GM12878 (cell line): ENCODE results near the gene ARHGAP26. TPM values are rescaled to one million over a fixed set of nuclear protein-coding genes. Genes with fewer than 3 reads are reported as not detected.

Experiments
- ATAC-seq: fragments of 200-7000 bp; cut with Tn5 transposase; 3 replicates; pipeline ENCODE4 v1.9.1; 2020; ENCODE audit warnings: mild to moderate bottlenecking, moderate library complexity
- BruUV-seq: library from RNA; stranded (reverse); fragments of 400-500 nt; replicated peaks from 2 replicates; lab custom pipeline; 2021; lab: Mats Ljungman, UMichigan
- CTCF ChIA-PET: fragments of 300-600 bp; sonication (Branson Sonifier 250); formaldehyde crosslinking; extraction: SDS; loops from one replicate; lab custom pipeline; 2021; ENCODE audit warnings: inconsistent platforms; lab: Yijun Ruan, JAX
- POLR2A ChIA-PET: fragments of 350-600 bp; formaldehyde crosslinking; extraction: SDS; loops from one replicate; lab custom pipeline; 2021; ENCODE audit warnings: inconsistent platforms; lab: Charles Lee
- RAD21 ChIA-PET: fragments of 300-600 bp; sonication (Branson Sonifier 250); formaldehyde crosslinking; loops from one replicate; lab custom pipeline; 2023; ENCODE audit warnings: antibody characterized with exemption; ENCODE audit not compliant: unreplicated experiment; lab: Charles Lee
- SMC1A ChIA-PET: fragments of 300-600 bp; sonication (Branson Sonifier 250); formaldehyde crosslinking; loops from one replicate; lab custom pipeline; 2023; ENCODE audit not compliant: unreplicated experiment, uncharacterized antibody; lab: Charles Lee
- DNase-seq: peaks from one replicate; pipeline ENCODE4 v3.0.0-alpha.2; 2011; ENCODE audit warnings: low read depth, low spot score
- FAIRE-seq: peaks from 3 replicates; lab custom pipeline; 2011; peaks lifted over from hg19 to GRCh38; lab: Jason Lieb, UNC
- H2AFZ ChIP-seq: 2 replicates; pipeline ENCODE4 v1.6.0; 2011; ENCODE audit warnings: low read depth, low read length, control low read depth; ENCODE audit not compliant: control insufficient read depth
- H3K27ac ChIP-seq: 2 replicates; pipeline ENCODE4 v1.5.1; 2011; ENCODE audit warnings: control low read depth; ENCODE audit not compliant: control insufficient read depth, insufficient read depth
- H3K27me3 ChIP-seq, 2 experiments: replicated peaks in 1 of 2; 2 replicates each; pipeline versions ENCODE4 v1.6.0 to v1.6.1; 2011; ENCODE audit warnings: low read length in 1 of 2; ENCODE audit not compliant: control insufficient read depth in 2 of 2, insufficient read depth in 2 of 2
- H3K36me3 ChIP-seq, 2 experiments: 2 replicates each; pipeline ENCODE4 v1.5.1; 2011; ENCODE audit warnings: low read length in 1 of 2; ENCODE audit not compliant: control insufficient read depth in 2 of 2, insufficient read depth in 2 of 2
- H3K4me1 ChIP-seq: 2 replicates; pipeline ENCODE4 v1.6.1; 2011; ENCODE audit warnings: mild to moderate bottlenecking, low read length, moderate library complexity, mixed read lengths; ENCODE audit not compliant: control insufficient read depth, insufficient read depth
- H3K4me2 ChIP-seq: 2 replicates; pipeline ENCODE4 v1.6.0; 2011; ENCODE audit warnings: control low read depth; ENCODE audit not compliant: control insufficient read depth, insufficient read depth
- H3K4me3 ChIP-seq: fragments of 200-600 bp; sonication (generic); 2 replicates; pipeline ENCODE4 v1.5.1; 2016
- H3K79me2 ChIP-seq: 2 replicates; pipeline ENCODE4 v1.6.0; 2011; ENCODE audit warnings: low read length; ENCODE audit not compliant: control insufficient read depth, insufficient read depth
- H3K9ac ChIP-seq: 2 replicates; pipeline ENCODE4 v1.8.0; 2011; ENCODE audit warnings: low read length, control low read depth, mixed read lengths; ENCODE audit not compliant: control insufficient read depth, insufficient read depth
- H3K9me3 ChIP-seq: replicated peaks from 3 replicates; pipeline ENCODE4 v1.5.1; 2011; ENCODE audit warnings: mild to moderate bottlenecking, low read length; ENCODE audit not compliant: control insufficient read depth, insufficient read depth
- H4K20me1 ChIP-seq: 2 replicates; pipeline ENCODE4 v1.6.0; 2011; ENCODE audit not compliant: control insufficient read depth, insufficient read depth
- ATF3 ChIP-seq: IDR thresholded peaks from 2 replicates; pipeline ENCODE4 v1.6.1; 2011; ENCODE audit warnings: low read depth, mild to moderate bottlenecking, low read length, moderate library complexity, borderline replicate concordance; ENCODE audit errors: extremely low read depth
- ATF7 ChIP-seq: fragments of 450-650 bp; IDR thresholded peaks from 2 replicates; pipeline ENCODE4 v1.6.1; 2016; ENCODE audit warnings: low read depth, mild to moderate bottlenecking
- BHLHE40 ChIP-seq, 2 experiments: fragments of 450-650 bp in 1 of 2; IDR thresholded peaks; 2 replicates each; pipeline ENCODE4 v1.6.1; 2011 to 2017; ENCODE audit warnings: low read depth in 2 of 2, borderline replicate concordance in 1 of 2, improper control_type of control experiment in 1 of 2, low read length in 1 of 2, mild to moderate bottlenecking in 1 of 2
- CBX3 ChIP-seq: fragments of 200-600 bp; sonication (generic); IDR thresholded peaks from 2 replicates; pipeline ENCODE4 v1.6.1; 2016; ENCODE audit warnings: low read depth, borderline replicate concordance
- FOXM1 ChIP-seq: IDR thresholded peaks from 2 replicates; pipeline ENCODE4 v1.6.1; 2012; ENCODE audit warnings: low read depth, mild to moderate bottlenecking, inconsistent platforms, low read length, moderate library complexity
- GABPA ChIP-seq: IDR thresholded peaks from 2 replicates; pipeline ENCODE4 v1.6.1; 2014; ENCODE audit warnings: antibody characterized with exemption, low read depth, mild to moderate bottlenecking, inconsistent platforms
- HDAC6 ChIP-seq: fragments of 200-600 bp; sonication (generic); IDR thresholded peaks from one replicate; pipeline ENCODE4 v1.8.0; 2017; ENCODE audit warnings: antibody characterized with exemption; ENCODE audit not compliant: unreplicated experiment
- HDGF ChIP-seq: fragments of 450-650 bp; IDR thresholded peaks from 2 replicates; pipeline ENCODE4 v1.6.1; 2016; ENCODE audit warnings: antibody characterized with exemption
- KDM1A ChIP-seq: fragments of 200-600 bp; sonication (generic); IDR thresholded peaks from 2 replicates; pipeline ENCODE4 v1.6.1; 2016; ENCODE audit warnings: borderline replicate concordance
- LARP7 ChIP-seq: fragments of 450-650 bp; IDR thresholded peaks from 2 replicates; pipeline ENCODE4 v1.6.1; 2017; ENCODE audit warnings: mild to moderate bottlenecking
- RAD51 ChIP-seq: fragments of 450-650 bp; IDR thresholded peaks from 2 replicates; pipeline ENCODE4 v1.6.1; 2016; ENCODE audit warnings: moderate library complexity, mild to moderate bottlenecking, inconsistent platforms
- SIN3A ChIP-seq: IDR thresholded peaks from 2 replicates; pipeline ENCODE4 v1.6.1; 2012; ENCODE audit warnings: low read depth, low read length, improper control_type of control experiment
- SMAD1 ChIP-seq: fragments of 450-650 bp; IDR thresholded peaks from 2 replicates; pipeline ENCODE4 v1.6.1; 2018; ENCODE audit warnings: mild to moderate bottlenecking, low read depth; ENCODE audit not compliant: partially characterized antibody
- SUZ12 ChIP-seq: fragments of 200-600 bp; sonication (generic); IDR thresholded peaks from one replicate; pipeline ENCODE4 v1.6.1; 2018; ENCODE audit warnings: antibody characterized with exemption, mild to moderate bottlenecking; ENCODE audit not compliant: unreplicated experiment
- TCF7 ChIP-seq: IDR thresholded peaks from 2 replicates; pipeline ENCODE4 v1.6.1; 2014; ENCODE audit warnings: antibody characterized with exemption, borderline replicate concordance
- YY1 ChIP-seq: IDR thresholded peaks from 2 replicates; pipeline ENCODE4 v1.6.1; 2011; ENCODE audit warnings: low read depth, mild to moderate bottlenecking, low read length
- ZNF592 ChIP-seq: fragments of 450-650 bp; IDR thresholded peaks from 2 replicates; pipeline ENCODE4 v1.6.1; 2017; ENCODE audit warnings: mild to moderate bottlenecking, moderate library complexity
- ZSCAN29 ChIP-seq: fragments of 450-650 bp; IDR thresholded peaks from 2 replicates; pipeline ENCODE4 v1.6.1; 2017; ENCODE audit warnings: mild to moderate bottlenecking, moderate library complexity
- in situ Hi-C: fragments of 300-500 bp; cut with MboI; formaldehyde crosslinking; loops from 9 replicates; pipeline ENCODE4 v1.14.3; 2018; ENCODE audit warnings: mixed read lengths
- intact Hi-C: fragments of 100-400 bp; cut with micrococcal nuclease; formaldehyde crosslinking; loops from one replicate; pipeline ENCODE4 v1.14.2; 2022; ENCODE audit not compliant: unreplicated experiment
- polyA plus RNA-seq, 11 experiments: library from polyadenylated mRNA; depleted of rRNA in 4 of 11; unstranded in 6 of 11; stranded (reverse) in 5 of 11; fragments of >200 nt; fragmentation: Nextera tagmentation in 4 of 11; fragmentation: Illumina TruSeq in 1 of 11; extraction: Ambion mirVana in 4 of 11; extraction: Trizol in 1 of 11; gene quantifications; 1 replicate in 1 of 11; 2 replicates in 10 of 11; pipeline versions ENCODE4 v1.2.1 to v1.2.3, GENCODE V29; 2011 to 2016; ENCODE audit warnings: inconsistent platforms in 2 of 11, missing spikeins in 2 of 11, low read depth in 1 of 11
- total RNA-seq, 4 experiments: library from RNA; depleted of rRNA in 3 of 4; stranded (reverse); fragments of >200 nt in 3 of 4; fragmentation: Illumina TruSeq in 1 of 4; extraction: Trizol in 1 of 4; gene quantifications; 2 replicates each; pipeline versions ENCODE4 v1.2.1 to v1.2.3, GENCODE V29; 2013 to 2021
- TF ChIP-seq, protein P1 (sequence below): fragments of 450-650 bp; IDR thresholded peaks from 2 replicates; pipeline ENCODE4 v1.6.1; 2018; ENCODE audit warnings: mild to moderate bottlenecking, low read depth, moderate library complexity; ENCODE audit not compliant: partially characterized antibody

The ARHGAP26 gene
- total and polyA plus RNA-seq, 10 of the 15 experiments (the other 5 are each of a cell fraction or from before 2014, with no cell fraction given), result 9.4 to 41.5 (median 19.3) TPM

DNA sequence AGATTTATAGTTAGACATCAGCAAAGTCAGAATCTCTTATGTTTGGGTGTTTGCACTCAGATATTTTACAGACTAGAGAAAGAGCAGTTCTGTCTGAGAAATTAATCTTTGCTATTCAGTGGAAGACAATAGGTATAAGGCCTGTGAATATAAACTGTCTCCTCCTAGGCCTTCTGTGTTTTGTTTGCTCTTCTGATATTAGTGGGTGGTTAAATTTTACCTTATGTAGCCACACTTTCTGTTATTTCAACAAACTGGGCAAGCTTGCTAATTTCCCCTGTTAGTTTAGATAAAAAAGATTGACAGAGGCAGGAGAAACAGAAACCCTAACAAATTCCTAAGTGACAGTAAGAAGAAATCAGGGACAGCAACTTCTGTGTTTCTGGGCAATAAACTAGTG lies 141.6 kb downstream of the ARHGAP26 start:
- no peaks in the 10 kb centered on the region for H3K36me3 ChIP-seq

More for the DNA sequence above, 141.6 kb downstream of the ARHGAP26 start:
- H2AFZ ChIP-seq, result no peak overlapping the region
- no peaks in the 10 kb centered on the region for H3K79me2 ChIP-seq
- FAIRE-seq (no peak), ATAC-seq (no peak), DNase-seq (no peak)
- peaks cover 11% of the 10 kb centered on the region; the same call in 1 of the 2 replicates for H3K4me1 ChIP-seq
- H3K27me3 ChIP-seq, result no peaks in the 10 kb centered on the region
- CTCF ChIA-PET, result interaction anchor here (1.0 to 1.4 kb wide), 5 partner anchors 14 to 148 kb away, joined by 3 to 5 read pairs (median 4); no protein-coding TSS in a partner anchor
- TF ChIP-seq SUZ12 (no peak), ATF7 (no peak), SIN3A (no peak), BHLHE40 (IDR thresholded peaks at IDR 0.05; ENCODE audit: borderline replicate concordance in 1 of 2, low read depth in 2 of 2, low read length in 1 of 2) (no peak), HDGF (no peak), YY1 (no peak), RAD51 (no peak), ZNF592 (no peak), CBX3 (no peak), KDM1A (no peak), GABPA (no peak), SMAD1 (no peak), LARP7 (no peak), ATF3 (no peak), FOXM1 (no peak), ZSCAN29 (no peak), TCF7 (no peak), HDAC6 (no peak)
- TF ChIP-seq, protein P1, sequence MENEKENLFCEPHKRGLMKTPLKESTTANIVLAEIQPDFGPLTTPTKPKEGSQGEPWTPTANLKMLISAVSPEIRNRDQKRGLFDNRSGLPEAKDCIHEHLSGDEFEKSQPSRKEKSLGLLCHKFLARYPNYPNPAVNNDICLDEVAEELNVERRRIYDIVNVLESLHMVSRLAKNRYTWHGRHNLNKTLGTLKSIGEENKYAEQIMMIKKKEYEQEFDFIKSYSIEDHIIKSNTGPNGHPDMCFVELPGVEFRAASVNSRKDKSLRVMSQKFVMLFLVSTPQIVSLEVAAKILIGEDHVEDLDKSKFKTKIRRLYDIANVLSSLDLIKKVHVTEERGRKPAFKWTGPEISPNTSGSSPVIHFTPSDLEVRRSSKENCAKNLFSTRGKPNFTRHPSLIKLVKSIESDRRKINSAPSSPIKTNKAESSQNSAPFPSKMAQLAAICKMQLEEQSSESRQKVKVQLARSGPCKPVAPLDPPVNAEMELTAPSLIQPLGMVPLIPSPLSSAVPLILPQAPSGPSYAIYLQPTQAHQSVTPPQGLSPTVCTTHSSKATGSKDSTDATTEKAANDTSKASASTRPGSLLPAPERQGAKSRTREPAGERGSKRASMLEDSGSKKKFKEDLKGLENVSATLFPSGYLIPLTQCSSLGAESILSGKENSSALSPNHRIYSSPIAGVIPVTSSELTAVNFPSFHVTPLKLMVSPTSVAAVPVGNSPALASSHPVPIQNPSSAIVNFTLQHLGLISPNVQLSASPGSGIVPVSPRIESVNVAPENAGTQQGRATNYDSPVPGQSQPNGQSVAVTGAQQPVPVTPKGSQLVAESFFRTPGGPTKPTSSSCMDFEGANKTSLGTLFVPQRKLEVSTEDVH, result no peak
- H4K20me1 ChIP-seq, result no peaks in the 10 kb centered on the region
- H3K27ac ChIP-seq, result no peak overlapping the region
- H3K9ac ChIP-seq, result no peak overlapping the region
- no peaks in the 10 kb centered on the region for H3K9me3 ChIP-seq
- H3K4me2 ChIP-seq, result no peak overlapping the region
- POLR2A ChIA-PET, result no interaction called here
- RAD21 ChIA-PET, result interaction anchor here (0.5 kb wide), 1 partner anchor 1044 kb away, joined by 3 read pairs; no protein-coding TSS in a partner anchor
- no peak overlapping the region for H3K4me3 ChIP-seq
- intact Hi-C loops (no loop called here), in situ Hi-C loops (no loop called here)
- SMC1A ChIA-PET, result interaction anchor here (3.0 kb wide), 1 partner anchor 10 kb away, joined by 12 read pairs; no protein-coding TSS in a partner anchor
- BruUV-seq, result no TSS peak
